Measurements from ENCODE around the gene ZHX3. TPM values are rescaled to one million over a fixed set of nuclear protein-coding genes. Genes with fewer than 3 reads are reported as not detected.

The ZHX3 gene
- total and polyA plus RNA-seq, 9 of the 15 experiments (the other 6 are each of a cell fraction or from before 2014, with no cell fraction given) = 0.80 to 14.6 (median 4.9) TPM

DNA sequence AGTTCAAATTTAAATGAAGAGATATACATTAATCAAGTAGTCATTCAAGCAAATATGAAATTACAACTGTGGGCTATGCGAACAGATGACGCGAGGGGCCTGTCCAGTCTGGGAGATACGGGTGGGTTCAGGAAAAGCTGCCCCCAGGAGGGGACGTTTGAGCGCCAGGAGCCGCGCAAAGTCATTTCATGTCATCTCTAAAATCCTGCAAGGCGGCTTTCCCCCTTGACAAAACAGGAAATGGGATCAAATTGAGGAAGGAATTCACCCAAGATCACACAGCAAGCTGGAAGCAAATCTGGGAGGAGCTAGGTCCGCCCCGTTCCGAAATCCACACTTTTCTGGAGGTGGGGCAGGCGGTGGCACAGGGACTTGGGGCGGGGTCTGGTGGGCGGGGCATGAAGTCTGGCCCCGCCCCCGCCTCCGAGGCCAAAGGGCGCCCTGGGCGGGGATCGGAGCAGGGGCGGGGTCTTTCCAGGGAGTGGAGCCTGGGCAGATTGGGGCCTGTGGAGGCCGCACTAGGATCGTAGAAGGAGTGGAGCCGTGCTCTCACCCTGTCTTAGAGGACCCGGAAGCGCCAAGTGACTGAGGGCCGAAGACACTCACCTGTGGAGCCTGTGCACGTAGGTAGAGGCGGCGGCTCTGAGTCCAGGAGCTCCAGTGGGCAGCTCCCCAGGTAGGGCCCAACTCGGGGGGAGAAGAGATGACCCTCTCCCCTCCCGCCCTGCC lies 23.0 kb upstream of the ZHX3 start, which contains the start of gene LPIN3 (continued):
- TF ChIP-seq, protein P1, sequence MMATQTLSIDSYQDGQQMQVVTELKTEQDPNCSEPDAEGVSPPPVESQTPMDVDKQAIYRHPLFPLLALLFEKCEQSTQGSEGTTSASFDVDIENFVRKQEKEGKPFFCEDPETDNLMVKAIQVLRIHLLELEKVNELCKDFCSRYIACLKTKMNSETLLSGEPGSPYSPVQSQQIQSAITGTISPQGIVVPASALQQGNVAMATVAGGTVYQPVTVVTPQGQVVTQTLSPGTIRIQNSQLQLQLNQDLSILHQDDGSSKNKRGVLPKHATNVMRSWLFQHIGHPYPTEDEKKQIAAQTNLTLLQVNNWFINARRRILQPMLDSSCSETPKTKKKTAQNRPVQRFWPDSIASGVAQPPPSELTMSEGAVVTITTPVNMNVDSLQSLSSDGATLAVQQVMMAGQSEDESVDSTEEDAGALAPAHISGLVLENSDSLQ (IDR thresholded peaks at IDR 0.05) = 0 out of 2 replicates have a peak, but pooled peaks have one; percentile 3
- TF ChIP-seq NFIX (CRISPR knock-in tag; IDR thresholded peaks at IDR 0.05; ENCODE audit: low read depth) (no peak), ZFP1 (CRISPR knock-in tag; IDR thresholded peaks at IDR 0.05) (no peak), NFXL1 (CRISPR knock-in tag; IDR thresholded peaks at IDR 0.05) (no peak), HEY1 (CRISPR knock-in tag; IDR thresholded peaks at IDR 0.05; ENCODE audit: borderline replicate concordance) (no peak), RFX7 (CRISPR knock-in tag; IDR thresholded peaks at IDR 0.05) (no peak), NFE2L1 (tag; IDR thresholded peaks at IDR 0.05; ENCODE audit: borderline replicate concordance, low read depth) (no peak), HIVEP1 (CRISPR knock-in tag; IDR thresholded peaks at IDR 0.05) (no peak), RNF2 (IDR thresholded peaks at IDR 0.05) (no peak), STAT5A (IDR thresholded peaks at IDR 0.05; ENCODE audit: borderline replicate concordance, low read length) (no peak), MCM3 (IDR thresholded peaks at IDR 0.05) (no peak), ZNF197 (CRISPR knock-in tag; IDR thresholded peaks at IDR 0.05; ENCODE audit: low read depth) (no peak), WHSC1 (IDR thresholded peaks at IDR 0.05; ENCODE audit: low read length) (no peak), MYC (IDR thresholded peaks at IDR 0.05; ENCODE audit: low read depth, low read length) (peak; percentile 28), MYC (CRISPR knock-in tag; IDR thresholded peaks at IDR 0.05; ENCODE audit: borderline replicate concordance, low read depth) (no peak), TAF15 (IDR thresholded peaks at IDR 0.05; ENCODE audit: low read depth, low read length) (no peak), TAL1 (IDR thresholded peaks at IDR 0.05) (no peak), ZNF76 (CRISPR knock-in tag; IDR thresholded peaks at IDR 0.05; ENCODE audit: borderline replicate concordance) (no peak), SMAD1 (IDR thresholded peaks at IDR 0.05; ENCODE audit: low read depth, low read length, partially characterized antibody) (peak; percentile 35), CSDE1 (IDR thresholded peaks at IDR 0.05) (no peak), SMARCA4 (IDR thresholded peaks at IDR 0.05) (no peak), PML (IDR thresholded peaks at IDR 0.05; ENCODE audit: low read length) (no peak)
- TF ChIP-seq, protein P2, sequence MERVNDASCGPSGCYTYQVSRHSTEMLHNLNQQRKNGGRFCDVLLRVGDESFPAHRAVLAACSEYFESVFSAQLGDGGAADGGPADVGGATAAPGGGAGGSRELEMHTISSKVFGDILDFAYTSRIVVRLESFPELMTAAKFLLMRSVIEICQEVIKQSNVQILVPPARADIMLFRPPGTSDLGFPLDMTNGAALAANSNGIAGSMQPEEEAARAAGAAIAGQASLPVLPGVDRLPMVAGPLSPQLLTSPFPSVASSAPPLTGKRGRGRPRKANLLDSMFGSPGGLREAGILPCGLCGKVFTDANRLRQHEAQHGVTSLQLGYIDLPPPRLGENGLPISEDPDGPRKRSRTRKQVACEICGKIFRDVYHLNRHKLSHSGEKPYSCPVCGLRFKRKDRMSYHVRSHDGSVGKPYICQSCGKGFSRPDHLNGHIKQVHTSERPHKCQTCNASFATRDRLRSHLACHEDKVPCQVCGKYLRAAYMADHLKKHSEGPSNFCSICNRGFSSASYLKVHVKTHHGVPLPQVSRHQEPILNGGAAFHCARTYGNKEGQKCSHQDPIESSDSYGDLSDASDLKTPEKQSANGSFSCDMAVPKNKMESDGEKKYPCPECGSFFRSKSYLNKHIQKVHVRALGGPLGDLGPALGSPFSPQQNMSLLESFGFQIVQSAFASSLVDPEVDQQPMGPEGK (CRISPR knock-in tag; IDR thresholded peaks at IDR 0.05; ENCODE audit: borderline replicate concordance) = no peak
- TF ChIP-seq, protein P3, sequence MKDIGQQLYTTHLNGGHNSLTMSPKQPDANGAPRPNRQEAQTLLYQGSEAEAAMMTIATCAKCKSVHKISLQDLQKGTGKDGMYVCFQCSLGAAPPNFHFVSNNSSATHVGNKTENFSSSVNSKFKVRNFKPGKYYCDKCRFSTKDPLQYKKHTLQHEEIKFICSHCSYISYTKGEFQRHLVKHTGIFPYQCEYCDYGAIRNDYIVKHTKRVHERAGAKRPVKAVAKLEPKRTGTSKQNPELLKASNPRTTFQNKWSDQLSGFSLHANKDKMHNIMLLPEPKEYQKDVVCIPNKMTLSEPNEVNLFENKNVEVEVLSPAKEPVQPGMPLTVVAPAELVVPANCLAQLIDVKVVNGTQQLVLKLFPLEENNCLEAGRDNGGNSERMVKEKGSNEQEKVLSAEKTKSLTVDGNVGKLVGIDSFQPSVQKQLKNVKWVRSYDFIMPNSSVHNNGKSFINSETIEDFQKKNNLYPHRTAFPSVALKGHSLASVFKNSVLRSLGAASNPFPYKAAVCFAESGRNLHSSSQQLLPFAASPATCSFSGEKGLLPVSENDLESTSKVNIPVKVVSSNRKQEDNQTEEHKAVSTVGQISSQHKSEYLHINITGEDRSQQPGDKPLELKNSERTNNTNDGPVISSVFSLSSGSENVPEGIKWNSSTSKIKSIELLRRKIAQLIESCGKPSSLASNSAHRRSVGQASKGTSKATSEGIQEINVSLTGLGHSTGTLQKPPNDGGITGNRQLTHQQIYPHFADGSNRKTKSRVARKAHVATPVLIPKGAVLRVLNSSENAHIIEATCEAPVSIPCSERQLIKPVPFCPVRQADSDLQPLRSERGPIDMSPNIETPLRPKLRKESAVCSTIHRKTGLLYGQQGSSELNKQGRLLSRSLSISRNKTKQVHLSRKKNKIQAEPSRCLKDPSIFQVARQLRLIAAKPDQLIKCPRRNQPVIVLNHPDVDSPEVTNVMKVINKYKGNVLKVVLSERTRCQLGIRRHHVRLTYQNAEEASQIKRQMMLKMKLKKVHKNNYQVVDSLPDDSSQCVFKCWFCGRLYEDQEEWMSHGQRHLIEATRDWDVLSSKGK (CRISPR knock-in tag; IDR thresholded peaks at IDR 0.05) = no peak
